SU-DHL-6 (cell line): ENCODE data around the gene ZNF433.

ENCODE experiments used
- H2AFZ ChIP-seq: fragments of 200-600 bp; sonication (generic); 2 replicates; pipeline ENCODE4 v1.6.1; 2014; ENCODE audit warnings: low read depth, mild to moderate bottlenecking, moderate library complexity, mixed read lengths, antibody characterized with exemption, low read length; ENCODE audit not compliant: severe bottlenecking
- H3F3A ChIP-seq: fragments of 200-600 bp; shearing (Covaris generic); 2 replicates; pipeline ENCODE4 v1.6.0; 2016; ENCODE audit warnings: antibody characterized with exemption, mild to moderate bottlenecking; ENCODE audit not compliant: insufficient read depth
- H3K27ac ChIP-seq: fragments of 200-600 bp; sonication (generic); 2 replicates; pipeline ENCODE4 v1.5.1; 2016; ENCODE audit warnings: low read depth, mild to moderate bottlenecking, low read length, moderate library complexity, mixed read lengths
- H3K27me3 ChIP-seq: fragments of 200-600 bp; sonication (generic), shearing (Covaris generic); 2 replicates; pipeline ENCODE4 v1.6.0; 2014; ENCODE audit warnings: mild to moderate bottlenecking, low read length
- H3K36me3 ChIP-seq: fragments of 200-600 bp; sonication (generic); 2 replicates; pipeline ENCODE4 v1.6.1; 2014; ENCODE audit warnings: mild to moderate bottlenecking, low read length, mixed read lengths
- H3K4me2 ChIP-seq: fragments of 300-600, 200-600 bp; shearing (Covaris generic), sonication (generic); 2 replicates; pipeline ENCODE4 v1.6.0; 2014; ENCODE audit warnings: low read length, low read depth, mild to moderate bottlenecking; ENCODE audit not compliant: poor library complexity, severe bottlenecking
- H3K4me3 ChIP-seq: fragments of 200-600 bp; sonication (generic); 2 replicates; pipeline ENCODE4 v1.5.1; 2014; ENCODE audit warnings: antibody characterized with exemption, low read length, mild to moderate bottlenecking, mixed read lengths; ENCODE audit not compliant: insufficient read depth, poor library complexity, severe bottlenecking
- H3K79me2 ChIP-seq: fragments of 200-600 bp; sonication (generic); 2 replicates; pipeline ENCODE4 v1.6.1; 2014; ENCODE audit warnings: mild to moderate bottlenecking, low read length, moderate library complexity; ENCODE audit not compliant: insufficient read depth
- H3K9ac ChIP-seq: fragments of 200-600 bp; sonication (generic); 2 replicates; pipeline ENCODE4 v1.7.0; 2014; ENCODE audit warnings: mild to moderate bottlenecking, low read length
- H3K9me2 ChIP-seq: fragments of 200-600 bp; sonication (generic); replicated peaks from 2 replicates; pipeline ENCODE4 v1.6.1; 2014; ENCODE audit warnings: low read length; ENCODE audit not compliant: insufficient read depth
- H3K9me3 ChIP-seq: fragments of 200-600 bp; sonication (generic); 2 replicates; pipeline ENCODE4 v1.6.1; 2014; ENCODE audit warnings: low read length, mixed read lengths; ENCODE audit not compliant: insufficient read depth
- H4K20me1 ChIP-seq: fragments of 200-600 bp; sonication (generic); 2 replicates; pipeline ENCODE4 v1.6.1; 2014; ENCODE audit warnings: low read depth, mild to moderate bottlenecking, antibody characterized with exemption, low read length, moderate library complexity, mixed read lengths
- EZH2phosphoT487 ChIP-seq: fragments of 200-600 bp; sonication (generic), shearing (Covaris generic); conservative IDR thresholded peaks from 2 replicates; pipeline ENCODE4 v1.6.1; 2018; ENCODE audit warnings: mild to moderate bottlenecking, antibody characterized with exemption, low read length, moderate library complexity, mixed read lengths
- TF ChIP-seq, protein P1 (sequence below): fragments of 200-600 bp; sonication (generic); IDR thresholded peaks from one replicate; pipeline ENCODE4 v1.5.1; 2017; ENCODE audit warnings: antibody characterized with exemption, mild to moderate bottlenecking, low read length, moderate library complexity; ENCODE audit not compliant: insufficient read depth, poor library complexity, severe bottlenecking

Gene ZNF433

DNA sequence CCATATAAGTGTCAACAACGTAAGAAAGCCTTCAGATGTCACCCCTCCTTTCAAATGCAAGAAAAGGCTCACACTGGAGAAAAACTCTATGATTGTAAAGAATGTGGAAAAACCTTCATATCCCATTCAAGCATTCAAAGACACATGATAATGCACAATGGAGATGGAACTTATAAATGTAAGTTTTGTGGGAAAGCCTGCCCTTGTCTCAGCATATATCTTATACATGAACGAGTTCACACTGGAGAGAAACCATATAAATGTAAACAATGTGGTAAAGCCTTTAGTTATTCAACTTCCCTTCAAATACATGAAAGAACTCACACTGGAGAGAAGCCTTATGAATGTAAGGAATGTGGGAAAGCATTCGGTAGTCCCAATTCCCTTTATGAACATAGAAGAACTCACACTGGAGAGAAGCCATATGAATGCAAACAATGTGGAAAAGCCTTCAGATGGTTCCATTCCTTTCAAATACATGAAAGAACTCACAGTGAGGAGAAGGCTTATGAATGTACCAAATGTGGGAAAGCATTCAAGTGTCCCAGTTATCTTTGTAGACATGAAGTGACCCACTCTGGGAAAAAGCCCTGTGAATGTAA lies 40.2 kb upstream of the ZNF433 start:
- peak overlapping the region; percentile 18 for H3K4me3 ChIP-seq
- no peaks in the 10 kb centered on the region for H4K20me1 ChIP-seq
- no peak overlapping the region for H2AFZ ChIP-seq
- H3K9ac ChIP-seq, result no peak overlapping the region
- H3K36me3 ChIP-seq, result peaks cover 53% of the 10 kb centered on the region
- H3K79me2 ChIP-seq, result no peaks in the 10 kb centered on the region
- no peak overlapping the region for H3K27ac ChIP-seq
- TF ChIP-seq, protein P1, sequence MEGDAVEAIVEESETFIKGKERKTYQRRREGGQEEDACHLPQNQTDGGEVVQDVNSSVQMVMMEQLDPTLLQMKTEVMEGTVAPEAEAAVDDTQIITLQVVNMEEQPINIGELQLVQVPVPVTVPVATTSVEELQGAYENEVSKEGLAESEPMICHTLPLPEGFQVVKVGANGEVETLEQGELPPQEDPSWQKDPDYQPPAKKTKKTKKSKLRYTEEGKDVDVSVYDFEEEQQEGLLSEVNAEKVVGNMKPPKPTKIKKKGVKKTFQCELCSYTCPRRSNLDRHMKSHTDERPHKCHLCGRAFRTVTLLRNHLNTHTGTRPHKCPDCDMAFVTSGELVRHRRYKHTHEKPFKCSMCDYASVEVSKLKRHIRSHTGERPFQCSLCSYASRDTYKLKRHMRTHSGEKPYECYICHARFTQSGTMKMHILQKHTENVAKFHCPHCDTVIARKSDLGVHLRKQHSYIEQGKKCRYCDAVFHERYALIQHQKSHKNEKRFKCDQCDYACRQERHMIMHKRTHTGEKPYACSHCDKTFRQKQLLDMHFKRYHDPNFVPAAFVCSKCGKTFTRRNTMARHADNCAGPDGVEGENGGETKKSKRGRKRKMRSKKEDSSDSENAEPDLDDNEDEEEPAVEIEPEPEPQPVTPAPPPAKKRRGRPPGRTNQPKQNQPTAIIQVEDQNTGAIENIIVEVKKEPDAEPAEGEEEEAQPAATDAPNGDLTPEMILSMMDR, result no peak
- no peak for TF ChIP-seq EZH2phosphoT487
- no peaks in the 10 kb centered on the region for H3K9me2 ChIP-seq
- no peaks in the 10 kb centered on the region; the same call in 1 of the 2 replicates for H3F3A ChIP-seq
- no peak overlapping the region for H3K4me2 ChIP-seq
- H3K27me3 ChIP-seq, result no peaks in the 10 kb centered on the region
- H3K9me3 ChIP-seq, result peaks cover 52% of the 10 kb centered on the region

GRCh38 chr19:12064590-12065538 lies 29.4 kb upstream of the ZNF433 start, which contains the start of gene ZNF844:
TSS of gene ZNF844 (plus strand) at chr19:12064731. CDS start at chr19:12064874, 143 bp downstream.
- Histone ChIP-seq H3K9me2 (no peaks in the 10 kb centered on the region), H3K27me3 (no peaks in the 10 kb centered on the region), H2AFZ (peak within 1 kb of the TSS; percentile 94), H3F3A (no peaks in the 10 kb centered on the region), H3K9ac (peak within 1 kb of the TSS; percentile 85), H4K20me1 (no peaks in the 10 kb centered on the region), H3K27ac (peak within 1 kb of the TSS; percentile 52), H3K36me3 (no peaks in the 10 kb centered on the region), H3K9me3 (no peaks in the 10 kb centered on the region), H3K79me2 (peaks cover 34% of the 10 kb centered on the region), H3K4me3 (peak within 1 kb of the TSS; percentile 87), H3K4me2 (peak within 1 kb of the TSS; percentile 92)
- TF ChIP-seq EZH2phosphoT487, result no peak
- TF ChIP-seq, protein P1, result no peak

- Histone ChIP-seq H3K36me3 (no peaks in the 10 kb centered on the region), H3K27me3 (no peaks in the 10 kb centered on the region), H3K4me2 (no peak overlapping the region), H3K9me3 (no peaks in the 10 kb centered on the region), H3K4me3 (no peak overlapping the region), H3F3A (no peaks in the 10 kb centered on the region), H3K79me2 (peaks cover 5% of the 10 kb centered on the region; the same call in 1 of the 2 replicates), H2AFZ (no peak overlapping the region), H3K9me2 (no peaks in the 10 kb centered on the region), H3K27ac (no peak overlapping the region), H3K9ac (no peak overlapping the region), H4K20me1 (no peaks in the 10 kb centered on the region)
- no peak for TF ChIP-seq EZH2phosphoT487
- TF ChIP-seq, protein P1, result no peak
Observed at GRCh38 chr19:12055784-12056183, 20.3 kb upstream of the ZNF433 start.
